ENCODE data around the gene SRMS.

The SRMS gene, protein sequence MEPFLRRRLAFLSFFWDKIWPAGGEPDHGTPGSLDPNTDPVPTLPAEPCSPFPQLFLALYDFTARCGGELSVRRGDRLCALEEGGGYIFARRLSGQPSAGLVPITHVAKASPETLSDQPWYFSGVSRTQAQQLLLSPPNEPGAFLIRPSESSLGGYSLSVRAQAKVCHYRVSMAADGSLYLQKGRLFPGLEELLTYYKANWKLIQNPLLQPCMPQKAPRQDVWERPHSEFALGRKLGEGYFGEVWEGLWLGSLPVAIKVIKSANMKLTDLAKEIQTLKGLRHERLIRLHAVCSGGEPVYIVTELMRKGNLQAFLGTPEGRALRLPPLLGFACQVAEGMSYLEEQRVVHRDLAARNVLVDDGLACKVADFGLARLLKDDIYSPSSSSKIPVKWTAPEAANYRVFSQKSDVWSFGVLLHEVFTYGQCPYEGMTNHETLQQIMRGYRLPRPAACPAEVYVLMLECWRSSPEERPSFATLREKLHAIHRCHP

DNA sequence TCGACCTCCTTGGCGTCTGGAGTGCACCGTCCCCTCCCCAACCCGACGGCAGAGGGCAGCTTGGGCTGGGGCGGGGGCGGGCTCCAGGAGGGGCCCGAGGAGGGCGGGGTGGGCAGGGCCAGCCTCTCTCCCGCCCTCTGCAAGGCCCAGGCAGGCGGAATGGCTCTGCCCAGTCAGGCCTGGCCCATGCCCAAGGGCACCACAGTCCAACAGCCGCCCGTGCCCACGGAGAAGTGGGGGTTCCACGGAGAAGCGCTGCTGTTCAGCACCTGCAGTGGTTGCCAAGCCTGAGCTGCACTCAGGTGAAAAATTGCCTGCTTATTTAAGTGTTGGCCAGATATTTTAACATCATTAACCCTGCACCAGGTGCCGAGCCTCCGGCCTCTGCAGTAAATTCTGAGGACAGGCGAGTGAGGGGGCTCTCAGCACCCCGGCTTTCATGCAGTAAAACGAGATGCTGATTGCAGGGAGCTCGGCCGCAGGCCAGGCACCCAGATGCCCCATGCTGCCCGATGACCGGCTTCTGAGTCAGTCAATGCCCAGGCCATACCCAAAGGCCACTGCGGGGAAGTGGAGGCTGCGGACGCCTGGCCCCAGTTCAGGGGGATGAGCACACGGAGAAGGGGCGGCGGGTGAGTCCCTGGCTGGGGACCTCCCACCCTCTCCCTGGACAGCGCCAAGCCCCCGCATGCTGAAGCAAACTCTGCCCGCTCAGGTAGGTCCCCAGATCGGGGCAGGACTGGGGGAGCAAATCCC, at the start of gene SRMS:
Gene SRMS, minus strand, starts transcription at position 25 of the 756 bp plus-strand sequence. CDS start 286 bp downstream, outside the sequence.
- in situ Hi-C loops (cut with MboI; ENCODE audit: low sequenced_read_pairs) = no loop called here

DNA sequence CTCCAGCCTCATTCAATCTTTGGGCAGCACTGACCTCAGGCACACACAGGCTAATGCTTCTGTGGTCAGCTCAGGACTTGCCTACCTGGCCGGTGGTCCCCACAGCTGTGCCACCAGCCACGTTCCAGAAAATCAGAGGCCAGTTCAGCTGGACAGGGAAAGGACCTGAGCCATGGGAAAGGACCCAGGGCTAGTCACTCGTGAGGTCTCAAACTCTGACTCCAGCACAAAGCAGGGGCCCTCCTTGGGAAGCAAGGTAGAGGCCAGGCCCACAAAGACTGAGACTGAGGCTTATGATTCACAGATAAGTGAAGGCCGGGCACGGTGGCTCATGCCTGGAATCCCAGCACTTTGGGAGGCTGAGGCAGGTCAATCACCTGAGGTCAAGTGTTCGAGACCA, 48.9 kb upstream of the SRMS start:
- in situ Hi-C loops (cut with MboI; ENCODE audit: low sequenced_read_pairs) = no loop called here

DNA sequence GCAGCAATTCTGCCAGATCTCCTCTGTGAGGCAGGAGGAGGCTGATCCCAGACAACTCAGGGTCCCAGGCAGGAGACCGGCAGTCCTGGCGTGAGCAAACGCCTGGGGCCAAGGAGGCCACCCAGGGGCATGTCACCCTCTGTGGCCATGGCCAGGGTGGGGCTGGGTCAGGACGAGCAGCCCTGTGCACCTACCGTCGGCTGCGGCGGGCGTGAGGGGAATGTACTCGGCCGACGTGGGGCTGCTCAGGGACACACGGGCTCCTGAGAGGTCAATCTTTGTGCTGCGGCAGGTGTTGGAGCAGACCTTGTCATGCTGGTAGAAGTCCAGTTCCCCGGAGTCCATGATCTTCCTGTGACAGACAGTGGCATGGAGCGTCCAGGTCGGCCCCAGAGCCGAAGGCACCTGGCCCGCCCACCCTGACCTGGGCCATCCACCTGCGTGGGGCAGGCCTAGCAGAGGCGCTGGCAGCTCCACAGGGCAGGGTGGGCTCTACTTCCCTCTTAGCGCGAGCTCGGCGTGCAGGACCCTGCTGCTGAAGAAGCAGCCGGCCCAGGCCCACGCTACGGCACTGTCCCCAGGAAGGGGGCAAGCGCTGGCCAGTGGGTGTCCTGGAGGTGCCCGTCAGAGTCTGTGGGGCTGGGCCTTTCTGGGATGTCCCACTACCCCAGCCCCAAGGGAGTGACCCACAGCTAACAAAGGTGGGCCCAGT, 48.0 kb upstream of the SRMS start:
- in situ Hi-C loops (cut with MboI; ENCODE audit: low sequenced_read_pairs) = no loop called here

DNA sequence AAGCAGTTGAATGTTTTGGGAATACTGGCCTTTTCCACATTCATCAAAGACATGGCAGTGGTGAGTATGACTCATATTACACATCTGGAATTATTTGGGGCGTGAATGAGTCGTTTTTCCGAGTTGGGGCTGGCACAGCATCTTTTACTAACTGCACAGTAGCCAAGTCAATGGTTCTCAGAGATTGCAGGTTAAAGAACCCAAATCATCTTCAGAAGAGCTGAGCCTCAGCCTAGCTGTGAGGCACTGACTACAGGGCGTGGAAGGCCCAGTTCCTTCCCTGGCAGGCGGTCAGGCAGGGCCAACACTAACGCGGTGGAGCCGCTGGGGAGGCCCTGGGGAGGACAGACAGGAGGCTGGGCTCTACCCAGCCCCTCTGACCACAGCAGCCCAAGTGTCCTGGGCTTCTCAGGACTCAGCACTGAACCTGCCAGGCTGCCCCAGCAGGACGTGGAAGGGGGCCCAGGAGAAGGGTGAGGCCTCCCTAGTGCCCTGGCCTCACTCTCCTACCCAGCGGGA, 46.6 kb upstream of the SRMS start:
- in situ Hi-C loops (cut with MboI; ENCODE audit: low sequenced_read_pairs) = no loop called here

DNA sequence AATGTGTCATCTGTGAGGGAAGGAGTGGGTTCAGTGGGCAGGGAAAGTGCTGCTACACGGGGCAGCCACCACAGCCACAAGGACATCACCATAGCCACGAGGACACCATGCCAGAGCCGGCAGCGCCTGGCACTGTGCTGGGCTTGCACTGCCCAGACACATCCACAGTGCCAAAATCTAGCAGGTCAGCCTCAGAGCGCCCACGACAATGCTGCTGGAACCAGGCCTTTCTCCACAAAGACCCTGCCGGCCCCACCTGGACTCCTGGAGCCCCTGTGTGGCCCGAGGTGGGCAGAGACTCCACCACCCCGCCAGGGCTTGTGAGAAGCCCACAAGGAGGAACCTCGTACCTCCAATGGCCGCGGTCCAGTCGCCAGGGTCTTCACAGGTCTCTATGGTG, 45.1 kb upstream of the SRMS start:
- in situ Hi-C loops (cut with MboI; ENCODE audit: low sequenced_read_pairs) = no loop called here

DNA sequence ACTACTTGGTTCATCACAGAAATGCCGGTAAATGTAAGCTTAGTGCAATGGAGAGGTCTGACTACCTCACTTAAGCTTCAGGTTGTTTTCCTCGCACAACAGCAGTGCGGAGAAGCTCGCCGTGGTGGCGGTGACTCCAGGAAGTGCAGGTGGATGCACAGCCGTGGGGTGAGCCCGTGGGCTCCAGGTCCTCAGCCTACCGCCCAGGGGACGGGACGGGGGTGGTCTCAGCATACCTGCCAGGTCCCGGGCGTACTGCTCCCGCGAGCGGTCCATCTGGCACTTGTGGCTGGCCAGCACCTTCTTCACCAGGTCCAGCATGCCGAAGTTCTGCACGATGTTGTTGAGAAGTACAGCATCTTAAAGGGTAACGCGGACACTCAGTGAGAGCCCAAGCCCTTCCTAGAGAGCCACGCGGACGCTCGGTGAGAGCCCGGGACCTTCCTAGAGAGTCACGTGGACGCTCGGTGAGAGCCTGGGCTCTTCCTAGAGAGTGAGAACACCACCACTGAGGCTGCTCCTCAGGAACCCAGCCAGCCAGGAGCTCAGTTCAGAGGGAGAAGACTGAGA, 44.3 kb upstream of the SRMS start:
- in situ Hi-C loops (cut with MboI; ENCODE audit: low sequenced_read_pairs) = no loop called here

DNA sequence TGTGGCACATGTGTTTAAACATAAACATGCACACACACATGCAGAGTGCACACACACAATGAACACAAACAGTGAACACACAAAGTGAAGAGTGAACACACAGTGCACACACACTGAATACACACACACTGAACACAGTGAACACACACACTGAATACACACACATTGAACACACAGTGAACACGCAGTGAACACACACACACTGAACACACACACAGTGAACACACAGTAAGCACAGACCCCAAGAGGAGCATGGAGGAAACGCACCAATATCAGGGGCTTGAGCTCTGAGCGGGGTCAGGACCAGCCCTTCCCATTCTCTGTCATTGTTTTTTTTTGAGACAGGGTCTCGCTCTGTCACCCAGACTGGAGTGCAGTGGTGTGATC, 43.6 kb upstream of the SRMS start:
- in situ Hi-C loops (cut with MboI; ENCODE audit: low sequenced_read_pairs) = no loop called here

DNA sequence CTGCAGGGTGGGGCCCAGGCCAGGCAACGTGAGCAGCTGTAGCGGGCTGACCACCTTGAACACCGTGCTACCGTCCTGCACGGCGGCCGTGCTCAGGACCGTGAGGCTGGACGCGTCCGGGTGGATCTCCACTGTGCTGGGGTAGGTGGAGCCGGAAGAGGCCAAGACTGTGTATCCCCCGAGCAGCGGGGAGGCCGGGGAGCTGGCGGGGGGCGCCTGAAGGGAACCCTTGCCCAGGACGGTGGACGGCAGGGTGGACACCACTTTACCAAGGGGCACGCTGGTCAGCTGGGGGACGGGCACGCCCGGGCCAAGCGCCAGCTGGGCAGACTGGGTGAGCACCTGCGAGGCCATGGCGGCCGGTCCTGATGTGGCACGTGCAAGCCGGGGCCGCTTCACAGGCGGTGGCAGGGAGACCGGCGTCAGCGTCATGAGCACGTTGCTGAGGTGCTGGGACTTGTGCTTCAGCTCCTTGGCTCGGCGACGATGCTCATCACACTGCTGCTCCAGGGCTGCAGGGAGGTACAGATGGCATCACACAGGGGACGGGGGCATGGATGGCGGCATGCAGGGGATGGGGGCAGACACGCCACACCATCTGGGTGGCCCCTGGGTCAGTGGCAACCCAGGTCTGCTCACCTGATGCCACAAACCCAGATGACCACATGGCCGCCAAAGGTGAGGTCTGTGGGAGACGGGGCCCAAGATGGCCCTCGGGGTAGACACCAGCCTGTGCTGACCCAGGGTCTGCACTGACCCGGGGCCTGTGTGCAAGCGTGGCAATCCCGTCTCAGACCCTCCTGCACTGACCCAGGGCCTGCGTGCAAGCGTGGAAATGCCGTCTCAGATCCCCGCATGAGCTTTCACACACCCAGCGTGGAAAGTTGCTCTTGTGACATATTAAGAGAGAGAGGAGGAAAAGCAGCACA, 42.9 kb upstream of the SRMS start:
- in situ Hi-C loops (cut with MboI; ENCODE audit: low sequenced_read_pairs) = no loop called here

DNA sequence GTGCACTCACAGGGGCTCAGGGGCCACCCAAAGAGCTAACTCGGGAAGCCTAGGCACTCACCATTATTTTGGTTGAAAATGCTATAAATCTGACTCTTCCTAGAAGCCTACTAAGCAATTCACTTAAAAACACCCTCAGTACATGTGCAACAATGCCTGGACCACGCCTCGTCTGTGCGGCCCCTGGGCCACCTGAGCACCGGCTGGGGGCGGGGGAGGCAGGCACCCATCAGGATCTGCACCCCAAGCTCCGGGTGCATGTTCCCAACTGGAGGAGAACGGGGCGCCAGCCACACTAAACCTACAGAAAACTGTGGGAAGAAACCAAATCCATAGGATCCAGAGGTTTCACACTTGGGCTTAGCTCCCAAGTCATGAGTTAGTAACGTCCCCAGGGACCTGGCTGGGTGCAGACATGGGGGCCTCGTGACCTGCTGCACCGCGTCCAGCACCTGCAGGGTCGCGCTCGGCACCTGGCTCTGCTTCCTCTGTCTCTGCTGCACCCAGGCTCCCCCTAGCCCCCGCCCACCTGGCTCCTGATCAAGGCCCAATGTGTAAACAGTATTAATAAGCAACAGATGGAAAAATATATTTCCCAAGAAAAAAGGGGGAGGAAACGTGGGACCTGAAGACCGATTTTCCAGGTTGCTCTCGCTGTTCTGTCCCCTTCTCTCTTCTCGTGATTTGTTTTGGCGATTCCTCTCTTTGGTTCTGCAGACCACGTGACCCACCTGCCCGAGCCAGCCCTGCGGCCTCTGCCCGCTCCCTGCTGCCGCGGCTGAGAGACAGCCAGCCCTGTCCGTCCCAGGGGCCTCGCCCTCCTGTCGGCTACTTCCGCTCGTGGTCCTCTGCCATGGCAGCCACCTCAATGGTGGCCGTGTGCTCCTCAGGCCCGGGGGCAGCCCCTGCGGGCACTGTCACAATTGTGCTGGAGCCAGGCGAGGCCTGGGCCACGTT, 42.0 kb upstream of the SRMS start:
- in situ Hi-C loops (cut with MboI; ENCODE audit: low sequenced_read_pairs) = no loop called here

DNA sequence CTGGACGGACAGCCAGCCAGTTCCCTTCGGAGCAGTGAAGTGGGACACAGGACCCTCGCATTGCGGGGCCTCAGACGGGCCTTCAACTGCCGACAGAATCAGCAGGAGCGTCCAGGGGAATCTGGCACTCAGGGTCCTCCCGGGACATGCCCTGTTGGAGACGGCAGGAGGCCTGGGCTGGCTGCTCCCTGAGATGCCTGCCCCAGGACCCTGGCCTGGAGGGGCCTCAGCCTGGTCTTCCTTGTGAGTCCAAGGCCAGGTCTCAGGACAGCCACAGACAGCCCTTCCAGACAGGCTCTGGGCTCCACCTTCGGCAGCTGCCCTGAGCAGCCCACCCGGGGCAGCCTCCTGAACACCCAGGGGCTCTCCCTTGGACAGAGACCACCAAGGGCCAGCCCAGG, 41.1 kb upstream of the SRMS start:
- in situ Hi-C loops (cut with MboI; ENCODE audit: low sequenced_read_pairs) = no loop called here

DNA sequence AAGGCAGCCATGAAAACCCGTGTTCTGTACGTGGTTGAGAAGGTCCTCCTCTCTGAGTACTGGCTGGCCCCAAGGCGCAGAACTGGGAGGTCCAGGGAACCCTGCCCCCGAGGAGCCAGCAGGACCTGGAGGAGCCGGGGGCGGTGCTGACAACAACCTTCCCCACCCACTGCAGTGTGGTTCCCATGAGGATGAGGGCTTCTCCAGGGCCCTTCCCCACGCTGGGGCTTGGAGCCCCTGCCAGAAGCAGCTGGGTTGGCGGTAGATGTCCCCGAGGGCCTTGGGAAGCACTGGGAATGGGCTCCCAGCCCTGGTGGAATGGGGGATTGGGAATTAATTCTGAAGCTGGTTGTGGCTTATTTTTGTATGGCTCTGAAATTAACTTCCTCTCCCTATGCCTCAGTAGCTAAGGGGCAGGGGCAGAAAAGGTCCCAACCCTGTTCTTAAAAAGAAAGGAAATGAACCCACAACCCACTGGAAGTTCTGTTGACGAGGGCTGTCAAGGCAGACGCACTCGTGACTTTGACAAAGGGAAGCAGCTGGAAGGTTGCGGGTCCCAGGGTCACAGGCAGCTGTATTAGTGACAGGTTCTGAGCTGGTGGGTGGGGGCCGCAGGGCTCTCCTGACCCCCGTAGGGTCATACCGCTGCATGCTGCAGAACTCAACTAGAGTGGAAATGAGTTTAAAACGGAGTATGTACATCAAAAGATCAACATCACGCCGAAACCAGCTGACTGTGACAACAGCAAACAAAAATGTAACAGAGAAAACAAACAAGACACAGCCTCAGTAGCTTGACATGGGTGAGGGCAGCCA, 40.4 kb upstream of the SRMS start:
- in situ Hi-C loops (cut with MboI; ENCODE audit: low sequenced_read_pairs) = no loop called here

DNA sequence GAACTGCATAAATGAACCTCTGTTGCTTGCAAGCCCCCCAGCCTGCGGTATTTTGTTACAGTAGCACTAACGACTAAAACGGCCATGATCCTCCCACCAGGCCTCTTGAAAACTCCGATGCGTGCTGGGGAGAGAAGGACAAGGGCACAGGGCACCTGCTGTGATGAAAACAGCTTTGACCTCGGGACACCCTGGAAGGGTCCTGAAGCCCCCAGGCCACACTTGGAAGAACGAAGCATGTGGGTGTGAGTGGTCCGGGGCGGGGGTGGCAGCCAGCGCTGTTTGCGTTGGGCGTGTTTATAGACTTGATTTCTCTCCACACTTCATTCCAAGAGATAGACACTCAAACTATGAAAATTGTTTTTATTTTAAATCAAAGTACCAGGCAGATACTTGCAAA, 39.7 kb upstream of the SRMS start:
- in situ Hi-C loops (cut with MboI; ENCODE audit: low sequenced_read_pairs) = no loop called here

DNA sequence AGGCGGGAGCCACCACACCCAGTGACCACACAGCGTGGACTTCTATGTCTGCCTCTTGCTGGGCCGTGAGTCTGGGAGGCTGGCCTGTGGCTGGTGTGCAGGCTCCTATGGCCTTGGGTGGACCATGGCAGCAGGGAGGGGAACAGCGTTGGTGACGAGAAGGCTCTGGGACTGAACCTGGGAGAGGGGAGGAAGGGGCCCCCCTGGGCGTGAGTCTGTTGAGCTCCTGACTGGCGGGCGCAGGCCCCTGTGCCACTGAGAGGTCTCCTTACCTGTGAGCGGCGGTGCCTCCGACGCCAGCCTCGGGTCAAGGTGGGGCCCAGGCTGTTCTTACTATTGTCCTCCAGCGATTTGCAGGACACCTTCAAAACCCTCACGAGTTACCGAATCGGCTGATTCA, 39.2 kb upstream of the SRMS start:
- in situ Hi-C loops (cut with MboI; ENCODE audit: low sequenced_read_pairs) = no loop called here

DNA sequence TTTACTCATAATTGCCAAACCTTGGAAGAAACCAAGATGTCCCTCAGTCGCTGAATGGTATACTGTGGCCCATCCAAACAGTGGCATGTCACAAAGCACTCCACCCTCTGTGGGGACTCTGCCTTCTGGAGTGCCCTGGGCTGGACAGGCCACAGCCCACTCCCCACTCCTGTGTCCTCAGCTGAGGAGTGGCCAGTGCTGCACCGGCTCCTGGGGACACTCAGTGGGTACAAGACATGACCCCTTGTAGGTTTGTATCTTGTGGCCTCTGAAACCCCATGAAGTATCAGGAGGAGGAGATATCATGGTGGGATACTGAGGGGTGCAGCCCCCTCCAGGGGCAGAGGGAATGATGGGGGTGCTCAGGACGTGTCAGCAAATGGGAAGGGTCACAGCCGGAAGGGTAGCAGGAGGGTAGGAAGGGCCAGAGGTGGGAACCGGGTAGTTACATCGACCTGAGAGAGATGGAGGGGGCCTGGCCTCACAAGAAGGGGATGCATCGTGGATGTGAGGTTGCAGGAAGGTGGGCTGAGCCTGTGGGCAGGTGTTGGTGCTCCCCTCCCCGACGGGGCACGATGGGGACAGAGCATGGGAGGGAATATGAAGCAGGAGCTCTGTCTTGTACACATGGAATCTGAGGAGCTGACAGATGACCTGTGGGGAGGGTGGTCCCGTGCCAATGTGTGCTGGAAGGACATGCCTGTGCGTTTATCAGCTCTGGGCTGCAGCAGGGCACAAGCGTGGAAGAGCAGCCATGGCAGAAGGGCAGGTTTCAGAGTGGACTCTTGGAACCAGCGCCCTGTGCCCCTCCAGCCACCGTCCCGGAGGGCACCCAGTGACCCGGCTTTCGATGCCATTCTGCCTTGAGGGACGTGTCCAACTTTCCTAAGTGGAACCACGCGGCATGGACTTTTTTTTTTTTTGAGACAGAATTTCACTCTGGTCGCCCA, 38.3 kb upstream of the SRMS start:
- in situ Hi-C loops (cut with MboI; ENCODE audit: low sequenced_read_pairs) = no loop called here

DNA sequence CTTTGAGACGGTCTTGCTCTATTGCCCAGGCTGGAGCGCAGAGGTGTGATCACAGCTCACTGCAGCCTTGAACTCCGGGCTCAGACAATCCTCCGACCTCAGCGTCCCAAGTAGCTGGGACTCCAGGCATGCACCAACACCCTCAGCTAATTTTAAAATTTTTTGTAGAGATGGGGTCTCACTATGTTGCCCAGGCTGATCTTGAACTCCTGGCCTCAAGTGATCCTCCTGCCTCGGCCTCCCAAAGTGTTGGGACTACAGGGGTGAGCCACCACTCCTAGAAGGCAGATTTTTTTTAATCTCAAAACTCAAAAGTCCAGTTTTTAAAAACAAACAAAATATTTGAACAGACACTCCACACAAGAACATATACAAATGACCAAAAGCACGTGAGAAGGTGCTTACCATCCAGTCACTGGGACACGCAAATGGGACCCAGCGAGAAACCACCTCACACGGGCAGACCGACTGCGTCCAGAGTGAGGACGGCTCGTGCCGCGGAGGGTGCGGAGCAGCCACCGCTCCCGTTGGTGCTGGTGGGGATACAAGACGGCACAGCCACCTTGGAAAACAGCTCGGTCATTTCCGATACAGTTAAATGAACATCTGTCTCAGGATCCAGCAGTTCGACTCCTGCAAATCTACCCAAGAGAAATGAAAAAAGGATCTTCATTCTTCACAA, 35.0 kb upstream of the SRMS start:
- in situ Hi-C loops (cut with MboI; ENCODE audit: low sequenced_read_pairs) = no loop called here

DNA sequence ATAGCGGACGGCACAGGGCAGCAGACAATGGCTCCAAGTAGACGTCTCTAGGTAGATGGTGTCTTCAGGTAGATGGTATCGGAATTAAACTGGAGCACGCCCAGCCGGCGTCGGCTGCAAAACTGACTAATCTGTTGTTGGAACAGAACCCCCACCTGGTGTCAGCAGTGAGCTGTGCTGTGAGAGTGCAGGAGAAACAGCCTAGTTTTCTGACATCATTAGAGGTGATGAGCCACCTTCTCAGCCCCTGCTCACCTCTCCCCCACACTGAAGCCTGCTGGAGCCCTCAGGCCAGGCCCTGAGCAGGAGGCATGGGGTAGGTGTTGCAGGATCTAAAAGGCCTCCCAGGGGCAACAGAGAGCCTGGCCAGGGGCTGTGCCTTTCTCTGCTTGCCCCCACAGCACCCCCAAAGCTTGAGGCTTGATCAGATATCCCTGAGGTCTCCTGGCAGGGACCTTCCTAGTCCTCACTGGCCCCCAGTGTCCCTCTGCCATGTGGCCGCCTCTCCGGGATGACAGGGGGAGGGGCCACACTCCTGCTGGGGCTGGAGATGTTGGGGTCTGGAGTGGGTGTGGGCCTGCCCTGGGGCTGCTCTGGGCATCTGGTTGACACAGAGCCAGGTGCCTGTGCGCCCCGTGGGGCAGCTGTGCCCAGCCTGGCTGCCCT, 33.4 kb upstream of the SRMS start:
- in situ Hi-C loops (cut with MboI; ENCODE audit: low sequenced_read_pairs) = no loop called here

All from hTERT RPE-1 (cell line).